ENCODE measurements around the gene SFXN3.

SFXN3 gene

DNA sequence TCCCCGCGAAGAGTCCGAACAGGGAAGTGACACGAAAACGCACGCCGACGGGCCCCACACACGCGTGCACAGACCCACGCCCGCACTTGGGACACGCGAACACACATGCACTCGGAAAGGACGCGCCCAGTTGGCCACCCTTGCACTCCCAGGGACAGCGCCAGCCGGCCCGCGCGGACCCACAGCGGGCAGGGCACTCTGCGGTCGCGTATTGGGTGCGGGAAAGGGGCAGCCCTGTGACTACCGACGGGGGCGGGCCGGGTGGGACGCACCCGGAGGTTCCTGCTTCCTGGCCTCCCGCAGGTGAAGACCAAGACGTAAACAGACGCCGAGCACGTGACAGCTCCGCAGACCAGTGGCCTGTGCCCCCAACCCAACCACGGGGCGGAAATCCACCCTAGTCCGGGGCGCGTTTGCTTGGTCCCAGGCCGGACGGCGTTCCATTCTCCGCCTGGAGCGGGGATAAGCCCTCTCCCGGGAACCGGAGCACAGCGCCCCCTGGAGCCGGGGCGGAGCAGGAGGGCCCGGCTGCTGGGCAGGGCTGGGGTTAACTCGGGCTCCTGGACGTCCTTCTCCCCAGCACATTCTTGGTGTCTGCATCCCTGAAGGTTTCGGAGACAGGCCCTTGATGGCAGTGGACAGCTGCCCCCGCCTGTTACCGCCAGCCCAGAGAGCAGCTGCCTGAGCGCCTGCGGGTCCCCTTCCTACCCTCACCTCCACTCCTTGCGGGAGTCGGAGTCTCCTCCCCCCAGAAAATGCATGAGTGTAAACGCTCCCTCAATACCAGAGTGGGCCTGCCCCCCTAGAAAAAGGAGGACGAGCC, 33.5 kb upstream of the SFXN3 start:
- Mint-ChIP-seq H3K4me1 (peaks cover 37% of the 10 kb centered on the region), H3K9me3 (no peaks in the 10 kb centered on the region), H3K4me3 (peak overlapping the region; percentile 78 to 92), H3K27me3 (no peaks in the 10 kb centered on the region), H3K27ac (peak overlapping the region; percentile 67 to 79)
- peak; percentile 78 to 80 for DNase-seq
- ATAC-seq = peak; percentile 61

DNA sequence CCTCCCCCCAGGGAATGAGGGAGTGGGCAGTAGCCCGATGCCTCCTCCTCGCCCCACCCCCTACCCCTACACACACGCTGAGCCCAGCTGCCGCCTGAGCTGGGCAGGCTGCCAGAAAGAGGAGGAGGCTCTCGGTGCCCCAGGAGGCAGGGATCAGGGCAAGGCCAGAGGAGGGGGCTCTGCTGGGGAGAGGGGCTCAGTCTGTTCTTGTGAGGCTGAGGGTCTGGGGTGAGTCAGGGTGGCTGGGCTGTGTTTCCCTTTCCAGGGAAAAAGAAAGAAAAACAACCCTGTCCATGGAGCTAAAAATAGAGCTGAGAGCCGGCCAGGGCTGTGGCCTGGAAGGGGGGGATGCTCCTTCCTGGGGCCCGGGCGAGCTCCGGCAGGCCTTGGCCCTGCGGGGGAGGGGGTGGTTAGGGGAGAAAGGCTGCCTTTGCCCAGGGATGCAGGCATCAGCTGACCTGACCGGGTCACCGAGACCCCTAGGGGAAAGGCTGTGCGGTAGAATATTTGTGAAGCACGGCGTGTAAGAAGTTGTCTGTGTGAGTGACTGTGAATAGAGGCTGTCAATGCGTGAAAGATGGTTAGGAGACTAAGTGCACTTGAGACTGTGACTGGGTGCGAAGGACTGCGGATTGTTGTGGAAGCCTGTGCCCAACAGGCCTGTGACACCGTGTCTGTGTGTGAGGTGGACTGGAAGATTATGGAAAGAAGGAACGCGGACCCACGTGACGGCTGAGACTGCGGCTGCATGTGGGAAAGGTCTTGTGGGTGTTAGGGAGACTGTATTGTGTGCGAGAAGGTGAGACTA, 32.6 kb upstream of the SFXN3 start:
- ATAC-seq (peak; percentile 49), DNase-seq (peak; percentile 61 to 68)
- H3K27ac Mint-ChIP-seq = peak overlapping the region; percentile 49 to 86
- H3K4me3 Mint-ChIP-seq = peak overlapping the region; percentile 78 to 92
- no peaks in the 10 kb centered on the region for H3K27me3 Mint-ChIP-seq
- H3K9me3 Mint-ChIP-seq = no peaks in the 10 kb centered on the region
- H3K4me1 Mint-ChIP-seq = peaks cover 37% of the 10 kb centered on the region

DNA sequence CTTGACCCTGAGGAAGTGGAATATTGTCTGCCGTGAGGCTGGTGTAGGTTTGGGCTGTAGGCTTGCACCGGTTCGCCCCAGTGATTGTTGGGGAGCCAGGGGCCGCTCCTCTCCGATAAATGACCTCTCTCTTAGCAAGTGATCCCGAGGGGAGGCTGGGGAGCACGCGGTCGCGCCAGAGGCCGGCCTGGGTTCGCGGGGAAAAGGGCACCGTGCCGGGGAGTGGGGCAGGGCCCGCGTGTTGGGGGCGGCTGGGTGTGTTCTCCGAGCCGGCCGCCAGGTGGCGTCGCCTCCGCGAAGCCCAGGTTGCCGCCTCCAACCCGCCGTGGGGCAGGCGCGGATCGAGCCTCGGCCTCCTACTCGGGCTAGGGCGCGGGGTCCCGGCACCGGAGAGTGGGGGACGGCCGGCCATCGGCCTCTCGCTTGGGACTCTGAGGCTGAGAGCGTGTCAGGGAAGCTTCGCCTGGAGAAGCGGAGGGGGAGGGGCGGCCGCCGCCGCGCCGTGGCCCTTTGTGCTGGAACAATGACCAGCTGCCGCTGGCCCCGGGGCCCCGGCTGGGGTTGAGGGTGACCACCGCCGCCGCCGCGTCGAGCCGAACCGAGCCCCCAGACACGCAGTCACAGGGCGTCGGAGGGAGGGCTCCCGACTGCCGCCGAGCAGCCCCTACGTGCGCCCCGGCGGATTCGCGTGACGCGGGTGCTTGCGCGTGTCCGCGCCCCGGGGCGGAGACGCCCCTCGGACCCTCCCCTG, 31.9 kb upstream of the SFXN3 start:
- Mint-ChIP-seq H3K27me3 (no peaks in the 10 kb centered on the region), H3K27ac (peak overlapping the region in 1 of 2 donors; percentile 86), H3K9me3 (no peaks in the 10 kb centered on the region), H3K4me3 (peak overlapping the region; percentile 78 to 92), H3K4me1 (peaks cover 37% of the 10 kb centered on the region)
- peak; percentile 82 to 83 for DNase-seq
- ATAC-seq = peak; percentile 73

DNA sequence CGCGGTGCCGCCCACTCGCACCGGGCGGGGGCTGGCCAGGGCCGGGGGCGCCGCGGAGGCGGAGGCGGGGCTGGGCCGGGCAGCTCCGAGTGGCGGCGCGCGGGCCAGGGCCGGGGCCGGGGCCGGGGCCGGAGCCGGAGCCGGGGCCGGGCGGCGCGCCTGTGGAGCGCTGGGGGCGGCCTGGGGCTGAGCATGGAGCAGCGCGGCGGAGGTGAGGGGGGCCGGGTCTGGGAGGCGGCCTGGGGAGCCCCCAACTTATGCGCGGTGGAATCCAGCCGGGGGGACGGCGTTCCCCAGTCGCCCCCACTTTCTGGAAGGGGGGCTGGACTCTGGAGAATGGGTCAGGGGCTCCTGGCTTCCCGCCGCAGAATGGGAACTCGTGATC, 31.3 kb upstream of the SFXN3 start, which contains the start of gene LZTS2:
TSS of gene LZTS2 (plus strand) at position 67 of the 385 bp plus-strand sequence. CDS start 2,731 bp downstream, outside the sequence.
- H3K27me3 Mint-ChIP-seq = no peaks in the 10 kb centered on the region
- no peaks in the 10 kb centered on the region for H3K9me3 Mint-ChIP-seq
- peak; percentile 7 for ATAC-seq
- H3K27ac Mint-ChIP-seq = peak within 1 kb of the TSS; percentile 4 to 86
- H3K4me3 Mint-ChIP-seq = peak within 1 kb of the TSS; percentile 78 to 92
- no peak for DNase-seq
- peaks cover 37% of the 10 kb centered on the region for H3K4me1 Mint-ChIP-seq

DNA sequence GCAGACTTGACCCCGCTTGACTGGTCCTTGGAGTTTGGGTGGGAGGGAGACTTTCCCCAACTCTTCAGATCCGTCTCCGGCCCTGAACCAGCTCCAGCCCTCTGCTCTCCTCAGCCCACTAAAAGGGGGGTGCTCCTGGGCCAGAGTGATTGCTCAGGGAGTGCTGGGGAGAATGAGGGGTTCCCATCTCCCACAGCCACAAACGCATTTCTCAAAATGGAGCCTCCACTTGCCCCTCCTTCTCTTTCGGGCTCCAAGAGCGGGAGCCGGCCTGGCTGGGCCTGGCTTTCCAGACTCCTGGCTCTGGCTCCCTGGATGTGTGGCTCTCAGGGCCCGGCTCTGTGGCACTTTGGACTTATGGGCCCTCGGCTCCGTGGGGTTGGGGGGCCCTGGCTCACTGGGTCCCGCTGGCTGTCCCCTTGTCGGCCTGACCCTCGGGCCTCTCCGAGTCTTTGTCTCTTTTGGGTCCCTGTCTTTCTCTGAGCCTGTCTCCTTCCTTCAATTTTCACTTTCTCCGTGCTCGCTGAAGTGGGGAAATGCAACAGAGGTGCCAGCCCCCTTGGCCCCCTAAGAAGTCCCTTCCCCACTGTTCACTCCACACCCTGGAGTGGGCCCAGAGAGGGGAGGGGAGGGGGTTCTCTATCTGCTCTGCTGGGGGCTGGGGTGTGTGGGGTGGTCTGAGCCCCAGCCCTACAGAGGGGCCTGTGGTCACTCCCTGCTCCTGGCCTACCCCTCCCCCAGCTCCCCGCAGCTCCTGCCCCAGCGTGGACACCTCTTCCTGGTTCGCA, 30.7 kb upstream of the SFXN3 start:
- DNase-seq (no peak), ATAC-seq (no peak)
- peak overlapping the region; percentile 23 to 25 for H3K27ac Mint-ChIP-seq
- peaks cover 37% of the 10 kb centered on the region for H3K4me1 Mint-ChIP-seq
- H3K9me3 Mint-ChIP-seq = no peaks in the 10 kb centered on the region
- peak overlapping the region; percentile 66 to 77 for H3K4me3 Mint-ChIP-seq
- H3K27me3 Mint-ChIP-seq = no peaks in the 10 kb centered on the region

DNA sequence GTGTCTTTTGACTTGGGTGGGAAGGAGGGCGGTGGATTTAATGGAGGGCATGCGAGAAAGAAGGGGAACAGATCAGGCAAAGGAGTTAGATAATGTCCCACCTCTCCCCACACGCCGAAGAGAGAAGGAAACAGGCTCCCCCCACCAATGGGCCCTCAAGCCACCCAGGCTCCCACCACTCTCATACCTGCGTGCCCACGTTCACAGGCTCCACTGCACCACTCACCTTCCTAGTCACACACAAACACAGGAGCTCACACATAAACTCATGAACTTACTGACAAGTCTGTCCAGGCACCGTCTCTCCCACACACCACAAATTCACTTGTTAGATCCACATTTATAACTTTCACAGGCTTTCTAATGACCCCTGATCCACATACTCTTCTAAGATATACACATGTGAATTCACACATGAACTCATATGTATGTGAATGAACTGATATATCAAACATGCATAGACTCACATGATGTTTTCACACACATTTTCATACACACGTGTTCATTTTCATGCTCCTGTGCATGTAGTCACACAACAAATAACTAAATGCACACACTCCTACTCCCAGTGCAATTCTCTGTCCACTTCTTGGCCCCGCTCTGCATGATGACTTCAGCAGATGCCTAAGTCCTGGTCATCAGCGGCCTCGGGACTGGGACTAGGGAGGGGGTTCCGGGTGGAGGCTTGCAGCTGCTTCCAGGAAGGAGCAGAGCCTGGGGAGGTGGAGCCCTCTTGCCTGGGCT, 29.9 kb upstream of the SFXN3 start:
- peak overlapping the region; percentile 20 to 23 for H3K27ac Mint-ChIP-seq

DNA sequence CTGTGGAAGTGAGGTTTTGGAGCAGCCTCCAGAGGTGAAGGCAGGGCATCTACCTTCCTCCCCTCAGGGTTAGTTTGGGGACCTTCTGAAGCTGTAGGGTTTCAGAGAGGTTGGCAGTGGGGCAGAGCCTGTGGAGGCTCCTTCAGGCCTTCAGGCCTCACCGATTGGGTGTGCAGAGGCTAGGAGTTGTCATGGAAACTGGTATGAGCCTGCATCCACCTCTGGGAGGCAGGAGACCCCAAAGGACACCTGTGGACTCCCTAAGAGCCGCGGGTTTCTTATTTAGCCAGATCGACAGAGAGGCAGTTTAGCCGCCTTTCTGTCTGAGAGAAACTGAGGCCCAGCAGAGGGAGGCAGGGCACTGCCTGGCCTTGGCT, 29.4 kb upstream of the SFXN3 start:
- ATAC-seq (no peak), DNase-seq (no peak)
- no peak overlapping the region for H3K4me3 Mint-ChIP-seq
- H3K27me3 Mint-ChIP-seq = no peaks in the 10 kb centered on the region
- no peaks in the 10 kb centered on the region for H3K9me3 Mint-ChIP-seq
- H3K27ac Mint-ChIP-seq = no peak overlapping the region
- peaks cover 28% of the 10 kb centered on the region for H3K4me1 Mint-ChIP-seq

More for the DNA sequence above, 29.9 kb upstream of the SFXN3 start:
- Mint-ChIP-seq H3K9me3 (no peaks in the 10 kb centered on the region), H3K4me3 (peak overlapping the region; percentile 47 to 66), H3K4me1 (peaks cover 34% of the 10 kb centered on the region), H3K27me3 (no peaks in the 10 kb centered on the region)
- ATAC-seq = no peak
- no peak for DNase-seq

DNA sequence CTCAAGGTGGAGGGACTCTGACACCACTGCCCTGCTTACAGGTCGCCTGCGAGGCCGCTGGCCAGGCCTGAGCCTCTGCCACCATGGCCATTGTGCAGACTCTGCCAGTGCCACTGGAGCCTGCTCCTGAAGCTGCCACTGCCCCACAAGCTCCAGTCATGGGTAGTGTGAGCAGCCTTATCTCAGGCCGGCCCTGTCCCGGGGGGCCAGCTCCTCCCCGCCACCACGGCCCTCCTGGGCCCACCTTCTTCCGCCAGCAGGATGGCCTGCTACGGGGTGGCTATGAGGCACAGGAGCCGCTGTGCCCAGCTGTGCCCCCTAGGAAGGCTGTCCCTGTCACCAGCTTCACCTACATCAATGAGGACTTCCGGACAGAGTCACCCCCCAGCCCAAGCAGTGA, 28.6 kb upstream of the SFXN3 start:
- H3K4me3 Mint-ChIP-seq = no peak overlapping the region
- H3K4me1 Mint-ChIP-seq = peaks cover 27% of the 10 kb centered on the region
- no peak overlapping the region for H3K27ac Mint-ChIP-seq
- no peaks in the 10 kb centered on the region for H3K9me3 Mint-ChIP-seq
- DNase-seq (no peak), ATAC-seq (no peak)
- no peaks in the 10 kb centered on the region for H3K27me3 Mint-ChIP-seq

DNA sequence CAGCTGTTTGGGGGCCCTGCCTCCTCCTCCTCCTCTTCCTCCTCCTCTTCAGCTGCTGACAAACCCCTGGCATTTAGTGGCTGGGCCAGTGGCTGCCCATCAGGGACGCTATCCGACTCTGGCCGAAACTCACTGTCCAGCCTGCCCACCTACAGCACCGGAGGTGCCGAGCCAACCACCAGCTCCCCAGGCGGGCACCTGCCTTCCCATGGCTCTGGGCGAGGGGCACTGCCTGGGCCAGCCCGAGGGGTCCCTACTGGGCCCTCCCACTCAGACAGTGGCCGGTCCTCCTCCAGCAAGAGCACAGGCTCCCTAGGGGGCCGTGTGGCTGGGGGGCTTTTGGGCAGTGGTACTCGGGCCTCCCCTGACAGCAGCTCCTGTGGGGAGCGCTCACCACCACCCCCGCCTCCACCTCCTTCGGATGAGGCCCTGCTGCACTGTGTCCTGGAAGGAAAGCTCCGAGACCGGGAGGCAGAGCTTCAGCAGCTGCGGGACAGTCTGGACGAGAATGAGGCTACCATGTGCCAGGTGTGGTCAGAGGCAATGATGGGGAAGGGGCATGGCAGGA, 27.3 kb upstream of the SFXN3 start:
- Mint-ChIP-seq H3K27ac (no peak overlapping the region), H3K27me3 (no peaks in the 10 kb centered on the region), H3K4me1 (peaks cover 17% of the 10 kb centered on the region)

DNA sequence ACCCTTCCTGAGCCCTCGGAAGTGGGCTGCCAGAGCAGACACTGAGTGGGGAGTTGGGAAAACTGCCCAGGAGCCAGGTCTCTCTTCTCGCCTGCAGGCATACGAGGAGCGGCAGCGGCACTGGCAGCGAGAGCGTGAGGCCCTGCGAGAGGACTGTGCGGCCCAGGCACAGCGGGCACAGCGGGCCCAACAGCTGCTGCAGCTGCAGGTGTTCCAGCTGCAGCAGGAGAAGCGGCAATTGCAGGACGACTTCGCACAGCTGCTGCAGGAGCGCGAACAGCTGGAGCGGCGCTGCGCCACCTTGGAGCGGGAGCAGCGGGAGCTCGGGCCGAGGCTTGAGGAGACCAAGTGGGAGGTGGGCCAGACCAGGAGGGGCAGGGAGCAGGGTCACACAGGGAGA, 25.7 kb upstream of the SFXN3 start:
- no peaks in the 10 kb centered on the region for H3K27me3 Mint-ChIP-seq
- H3K4me3 Mint-ChIP-seq = no peak overlapping the region
- no peak for ATAC-seq
- H3K4me1 Mint-ChIP-seq = peaks cover 10% of the 10 kb centered on the region
- no peak for DNase-seq
- peak overlapping the region; percentile 48 to 65 for H3K27ac Mint-ChIP-seq
- H3K9me3 Mint-ChIP-seq = no peaks in the 10 kb centered on the region

More for the DNA sequence above, 27.3 kb upstream of the SFXN3 start:
- H3K9me3 Mint-ChIP-seq = no peaks in the 10 kb centered on the region
- H3K4me3 Mint-ChIP-seq = no peak overlapping the region
- no peak for DNase-seq
- ATAC-seq = no peak

DNA sequence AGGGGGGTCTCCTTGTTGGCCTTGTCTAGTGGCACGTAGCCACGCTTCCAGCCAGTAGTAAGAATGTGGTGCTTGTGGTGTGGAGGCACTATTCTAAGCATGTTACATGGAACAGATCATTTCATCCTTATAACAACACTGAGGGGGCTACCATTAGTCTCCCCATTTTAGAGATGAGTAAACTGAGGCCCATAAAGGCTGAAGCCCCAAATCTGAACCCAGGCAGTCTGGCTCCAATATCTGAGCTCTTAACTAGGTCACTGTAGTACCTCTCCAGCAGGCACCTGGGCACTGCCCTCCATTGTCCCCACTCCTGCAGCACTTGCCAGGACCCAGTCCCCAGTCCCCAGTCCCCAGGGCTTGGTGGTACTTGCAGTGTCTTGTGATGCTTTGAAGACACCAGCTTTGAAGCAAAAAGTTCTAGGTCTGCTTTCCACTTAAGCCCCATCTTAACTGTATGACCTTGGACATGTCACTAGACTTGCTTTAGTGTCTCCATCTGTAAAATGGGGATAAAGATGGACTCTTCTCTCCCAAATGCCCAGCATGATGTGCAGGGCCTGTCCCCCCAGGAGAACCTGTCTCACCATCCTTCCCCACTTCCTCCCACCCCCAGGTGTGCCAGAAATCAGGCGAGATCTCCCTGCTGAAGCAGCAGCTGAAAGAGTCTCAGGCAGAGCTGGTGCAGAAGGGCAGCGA, 25.0 kb upstream of the SFXN3 start:
- Mint-ChIP-seq H3K9me3 (no peaks in the 10 kb centered on the region), H3K4me1 (peaks cover 4% of the 10 kb centered on the region), H3K27me3 (no peaks in the 10 kb centered on the region), H3K4me3 (no peak overlapping the region), H3K27ac (peak overlapping the region in 1 of 2 donors; percentile 50)
- no peak for ATAC-seq
- DNase-seq = no peak

DNA sequence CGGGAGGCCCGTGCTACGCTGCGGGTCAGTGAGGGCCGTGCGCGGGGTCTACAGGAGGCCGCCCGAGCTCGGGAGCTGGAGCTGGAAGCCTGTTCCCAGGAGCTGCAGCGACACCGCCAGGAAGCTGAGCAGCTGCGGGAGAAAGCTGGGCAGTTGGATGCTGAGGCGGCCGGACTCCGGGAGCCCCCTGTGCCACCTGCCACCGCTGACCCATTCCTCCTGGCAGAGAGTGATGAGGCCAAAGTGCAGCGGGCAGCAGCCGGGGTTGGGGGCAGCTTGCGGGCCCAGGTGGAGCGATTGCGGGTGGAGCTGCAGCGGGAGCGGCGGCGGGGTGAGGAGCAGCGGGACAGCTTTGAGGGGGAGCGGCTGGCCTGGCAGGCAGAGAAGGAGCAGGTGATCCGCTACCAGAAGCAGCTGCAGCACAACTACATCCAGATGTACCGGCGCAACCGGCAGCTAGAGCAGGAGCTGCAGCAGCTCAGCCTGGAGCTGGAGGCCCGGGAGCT, 24.4 kb upstream of the SFXN3 start:
- H3K4me3 Mint-ChIP-seq = no peak overlapping the region
- DNase-seq (no peak), ATAC-seq (no peak)
- no peaks in the 10 kb centered on the region for H3K27me3 Mint-ChIP-seq
- H3K9me3 Mint-ChIP-seq = no peaks in the 10 kb centered on the region
- no peak overlapping the region for H3K27ac Mint-ChIP-seq
- no peaks in the 10 kb centered on the region for H3K4me1 Mint-ChIP-seq

DNA sequence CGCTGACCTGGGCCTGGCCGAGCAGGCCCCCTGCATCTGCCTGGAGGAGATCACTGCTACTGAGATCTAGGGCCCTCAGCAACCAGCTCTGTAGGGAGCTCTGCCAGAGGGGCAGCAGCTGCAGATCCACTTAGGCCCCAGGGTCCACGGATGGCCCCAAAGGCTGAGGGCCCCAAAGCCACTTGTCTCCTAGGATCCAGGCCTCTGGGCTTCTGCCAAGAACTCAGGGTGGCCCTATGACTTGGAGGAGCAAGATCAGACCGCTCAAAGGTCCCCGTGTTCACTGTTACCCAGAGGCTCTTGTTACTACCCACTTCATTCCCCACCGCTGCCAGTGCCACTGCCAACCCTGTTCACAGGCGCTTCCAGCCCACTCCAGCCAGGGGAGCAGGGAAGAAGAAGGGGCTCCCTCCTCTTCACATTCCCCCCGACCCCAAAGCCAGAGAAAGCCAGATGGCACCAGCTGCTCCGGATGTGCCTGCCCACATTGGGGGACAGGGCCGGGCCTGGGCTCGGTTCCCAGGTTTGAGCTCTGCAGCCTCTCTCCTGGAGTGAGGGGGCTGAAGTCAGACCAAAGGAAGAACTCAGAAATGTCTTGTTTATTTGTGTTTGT, 23.8 kb upstream of the SFXN3 start:
- no peak for ATAC-seq
- no peaks in the 10 kb centered on the region for H3K9me3 Mint-ChIP-seq
- H3K27me3 Mint-ChIP-seq = no peaks in the 10 kb centered on the region
- H3K4me1 Mint-ChIP-seq = no peaks in the 10 kb centered on the region
- no peak for DNase-seq
- no peak overlapping the region for H3K4me3 Mint-ChIP-seq
- H3K27ac Mint-ChIP-seq = no peak overlapping the region

All from stimulated activated naive CD8-positive, alpha-beta T cell treated with anti-CD3 and anti-CD28 coated beads, Interleukin-15, amount 100 ng/mL, for 72 hours (primary cell).